ELF-1 (cell line): Measurements from ENCODE around the gene SUGCT.
"Not testable (repeated sequence)": the region's sequence is repeated elsewhere in the genome, so short reads cannot be mapped to it uniquely, and the experiment has no call there.

Source experiments
- DNase-seq: peaks from one replicate; pipeline ENCODE4 v3.0.0-alpha.2; 2016; ENCODE audit warnings: low read depth, low spot score

SUGCT gene

DNA sequence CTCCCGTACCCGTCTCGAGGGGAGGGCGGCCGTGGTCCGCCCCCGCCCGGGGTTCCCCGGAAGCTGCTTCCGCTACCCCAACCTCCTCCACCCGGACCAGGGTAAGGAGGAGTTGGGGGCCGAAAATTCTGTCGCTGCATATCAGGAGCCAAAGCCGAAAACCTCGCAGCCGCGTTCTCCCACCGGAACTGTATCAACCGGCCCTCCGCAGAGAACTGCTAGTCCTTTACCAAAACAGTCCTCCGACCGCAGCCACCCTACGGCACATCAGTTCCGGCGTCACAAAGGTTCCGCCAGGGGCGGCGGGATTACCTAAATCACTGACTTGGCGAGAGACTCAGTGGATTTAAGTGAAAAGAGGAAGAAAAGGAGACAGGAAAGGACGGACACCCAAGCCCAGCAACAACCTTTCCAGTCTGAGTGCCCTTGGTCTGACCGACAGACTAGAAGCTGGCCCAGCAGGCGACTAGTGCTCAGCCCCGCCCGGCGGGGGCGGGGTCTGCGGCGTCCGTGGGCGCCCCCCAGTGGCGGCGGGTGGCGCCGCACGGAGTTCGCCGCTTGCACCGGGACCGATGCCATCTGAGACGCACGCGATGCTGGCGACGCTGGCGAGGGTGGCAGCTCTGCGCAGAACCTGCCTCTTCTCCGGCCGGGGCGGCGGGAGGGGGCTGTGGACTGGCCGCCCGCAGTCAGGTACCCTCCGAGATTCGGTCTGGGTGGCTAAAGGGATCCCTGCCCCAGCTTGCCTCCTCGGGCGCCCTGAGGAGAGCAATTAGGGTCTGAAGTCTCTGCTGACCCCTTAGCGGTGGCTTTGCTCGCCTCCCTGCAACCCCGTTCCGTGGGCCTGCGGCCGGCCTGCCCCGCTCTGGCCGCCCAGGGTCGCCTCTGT lies at the start of gene SUGCT, which contains the start of gene MPLKIP:
TSS of gene SUGCT (plus strand) at position 578 of the 889 bp plus-strand sequence.
TSS of gene MPLKIP (minus strand) at position 195 of the 889 bp plus-strand sequence. CDS start at position 140, 55 bp downstream.
- DNase-seq: peak; percentile 97

DNA sequence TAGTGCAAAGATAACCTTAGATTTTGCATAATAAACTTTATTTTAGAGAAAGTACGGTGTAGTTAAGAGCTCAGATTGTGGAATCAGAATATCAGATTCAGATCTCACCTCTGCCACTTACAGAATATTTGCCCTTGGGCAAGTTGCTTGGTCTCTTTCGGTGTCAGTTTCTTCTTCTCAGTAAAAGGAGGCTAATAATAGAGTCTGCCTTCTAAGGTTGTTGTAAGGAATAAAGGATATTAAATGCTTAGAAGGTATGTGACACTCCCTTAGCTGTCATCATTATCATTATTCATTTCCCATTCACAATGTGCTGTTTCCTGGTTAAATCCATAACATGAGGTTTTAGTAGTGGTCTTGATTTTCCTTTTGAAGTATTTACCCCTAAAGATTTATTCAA lies 42.6 kb upstream of the SUGCT start:
- DNase-seq: no peak

DNA sequence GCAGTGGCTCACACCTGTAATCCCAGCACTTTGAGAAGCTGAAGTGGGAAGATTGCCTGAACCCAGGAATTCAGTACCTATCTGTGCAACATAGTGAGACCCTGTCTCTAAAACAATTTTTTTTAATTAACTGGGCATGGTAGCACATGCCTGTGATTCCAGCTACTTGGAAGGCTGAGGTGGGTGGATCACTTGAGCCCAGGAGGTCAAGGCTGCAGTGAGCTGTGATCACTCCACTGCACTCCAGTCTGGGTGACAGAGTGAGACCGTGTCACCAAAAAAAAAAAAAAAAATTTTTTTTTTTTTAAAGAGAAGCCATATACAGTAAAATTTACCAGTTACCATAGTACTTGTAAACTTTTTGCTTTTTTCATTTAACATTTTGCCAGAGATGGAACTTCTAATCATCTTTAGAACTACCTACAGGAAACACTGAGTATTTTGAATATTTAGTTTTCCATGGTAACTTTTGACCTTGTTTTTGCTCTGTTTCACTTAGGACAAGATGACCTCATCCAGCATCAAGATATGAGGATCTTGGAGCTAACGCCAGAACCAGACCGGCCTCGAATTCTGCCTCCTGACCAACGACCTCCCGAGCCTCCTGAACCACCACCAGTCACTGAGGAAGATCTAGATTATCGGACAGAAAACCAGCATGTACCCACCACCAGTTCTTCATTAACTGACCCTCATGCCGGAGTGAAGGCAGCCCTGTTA lies 41.0 kb upstream of the SUGCT start:
- no peak for DNase-seq

DNA sequence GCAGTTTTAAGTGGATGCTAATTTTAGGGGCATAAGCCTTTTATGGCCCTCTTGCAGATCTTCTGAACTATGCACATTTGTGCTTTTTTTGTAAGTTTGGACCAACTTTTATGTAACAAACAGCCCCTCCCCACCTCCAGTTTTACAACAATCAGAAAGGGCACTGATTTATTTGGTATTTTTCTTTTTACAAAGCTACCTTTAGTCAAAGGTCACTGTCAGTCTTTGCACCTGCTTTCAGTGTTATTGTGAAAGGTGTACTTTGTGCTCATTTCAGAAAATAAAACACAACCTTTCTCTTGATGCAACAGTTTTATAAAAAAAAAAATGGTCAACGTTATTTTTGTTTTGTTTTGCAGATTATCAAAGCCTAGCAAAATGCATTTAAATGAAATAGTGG lies 39.6 kb upstream of the SUGCT start:
- DNase-seq: no peak

DNA sequence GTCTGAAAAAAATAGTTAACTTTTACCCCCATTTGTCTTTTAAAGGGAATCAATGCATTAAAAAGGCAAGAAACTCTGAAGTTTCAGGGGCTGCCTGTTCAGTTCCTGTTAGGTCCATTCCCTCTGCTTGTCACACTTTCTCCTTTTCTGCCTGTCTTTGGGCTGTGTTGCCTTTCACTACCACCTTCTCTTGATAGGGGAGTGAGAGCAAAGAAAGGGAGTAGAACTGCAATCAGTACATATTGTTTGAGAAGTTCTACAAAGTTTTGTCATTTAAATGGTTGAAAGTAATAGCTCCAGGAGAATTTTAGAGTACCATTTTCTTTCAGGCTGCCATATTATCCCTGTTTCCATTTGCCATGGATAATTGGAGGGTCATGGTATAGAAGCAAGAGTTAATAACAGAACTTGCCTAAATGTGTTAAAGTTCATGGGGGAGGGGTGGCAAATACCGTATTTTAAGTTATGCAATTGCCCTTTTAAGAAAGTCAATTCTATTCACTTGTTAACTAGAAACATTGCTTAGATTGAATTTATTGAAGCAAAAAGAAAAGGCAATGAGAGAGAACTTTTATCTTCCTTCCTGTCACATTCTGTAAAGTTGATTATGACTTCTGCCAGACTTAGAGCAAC lies 39.0 kb upstream of the SUGCT start:
- no peak for DNase-seq

DNA sequence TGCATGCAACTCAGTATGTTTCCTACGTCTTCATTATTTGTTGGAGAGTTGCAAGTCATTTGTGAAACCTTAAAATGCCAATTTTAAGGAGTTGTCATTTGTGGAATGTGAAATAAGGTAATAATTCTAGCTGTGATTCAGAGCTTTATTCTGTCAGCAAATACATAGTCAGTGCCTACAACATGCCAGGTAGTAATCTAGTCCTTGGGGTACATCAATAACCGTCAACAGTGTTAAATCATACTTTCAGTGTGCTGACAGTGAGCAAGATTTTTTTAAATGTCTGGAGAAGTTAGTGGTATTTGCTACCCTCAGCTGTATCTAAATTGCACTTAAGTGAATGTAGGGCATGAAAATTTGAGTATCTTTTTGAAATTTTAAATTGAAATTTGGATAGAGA lies 37.1 kb upstream of the SUGCT start:
- no peak for DNase-seq

DNA sequence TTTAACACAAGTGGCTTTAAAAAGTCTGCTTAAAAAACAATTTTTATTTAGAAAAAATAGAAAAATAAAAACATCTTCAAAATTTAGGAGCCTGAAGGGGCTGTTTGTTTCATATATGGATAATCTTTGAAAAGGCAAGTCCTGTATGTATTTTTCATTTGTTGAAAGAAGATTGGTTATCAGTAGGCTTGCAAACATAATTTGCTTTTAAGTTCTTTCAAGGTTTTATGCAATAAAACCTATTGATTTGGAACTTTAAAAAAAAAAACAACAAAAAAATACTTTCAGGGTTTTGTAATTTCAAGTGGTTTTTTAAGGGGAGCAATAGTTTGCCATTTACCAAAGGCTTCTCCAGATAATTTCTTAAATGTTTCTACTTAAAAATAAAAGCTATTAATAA lies 36.0 kb upstream of the SUGCT start:
- no peak for DNase-seq

DNA sequence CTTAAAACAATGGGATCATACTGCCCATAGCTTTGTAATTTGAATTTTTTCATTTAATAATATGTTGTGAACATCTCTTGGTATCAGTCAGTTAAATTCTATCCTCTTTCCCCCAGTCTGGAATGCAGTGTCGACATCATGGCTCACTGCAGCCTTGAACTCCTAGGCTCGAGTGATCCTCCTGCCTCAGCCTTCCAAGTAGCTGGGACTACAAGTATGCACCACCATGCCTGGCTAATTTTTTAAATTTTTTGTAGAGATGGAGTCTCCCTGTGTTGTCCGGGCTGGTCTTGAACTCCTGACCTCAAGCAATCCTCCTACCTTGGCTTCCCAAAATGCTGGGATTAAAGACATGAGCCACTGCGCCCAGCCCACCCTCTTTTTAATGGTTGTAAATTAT lies 35.0 kb upstream of the SUGCT start:
- no peak for DNase-seq

DNA sequence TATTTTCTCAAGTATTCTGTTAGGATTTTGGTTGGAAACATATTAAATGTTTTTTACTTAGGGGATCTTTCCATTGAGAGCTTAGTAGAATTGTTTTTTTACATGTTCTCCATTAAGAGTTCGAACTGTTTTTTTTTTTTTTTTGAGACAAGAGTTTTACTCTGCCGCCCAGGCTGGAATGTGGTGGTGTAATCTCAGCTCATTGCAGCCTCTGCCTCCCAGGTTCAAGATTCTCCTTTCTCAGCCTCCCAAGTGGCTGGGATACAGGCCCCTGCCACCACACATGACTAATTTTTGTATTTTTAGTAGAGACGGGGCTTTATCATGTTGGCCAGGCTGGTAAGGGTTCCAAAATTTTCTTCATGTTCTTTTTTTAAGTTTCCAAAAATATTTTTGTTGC lies 33.6 kb upstream of the SUGCT start:
- DNase-seq: no peak

DNA sequence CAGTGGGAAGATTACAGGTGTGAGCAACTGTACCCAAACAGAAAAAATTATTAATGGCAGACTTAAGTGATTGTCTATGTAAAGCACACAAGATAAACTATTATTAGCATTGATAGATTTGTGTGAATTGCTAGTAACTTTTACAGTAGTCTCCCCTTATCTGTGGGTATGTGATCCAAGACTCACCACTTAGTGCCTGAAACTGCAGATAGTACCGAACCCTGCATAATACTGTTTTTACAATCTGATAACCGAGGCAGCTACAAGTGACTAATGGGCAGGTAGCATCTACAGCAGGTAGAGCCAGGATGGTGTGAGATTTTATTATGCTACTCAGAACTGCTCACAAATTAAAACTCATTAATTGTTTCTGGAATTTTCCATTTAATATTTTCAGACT lies 31.9 kb upstream of the SUGCT start:
- no peak for DNase-seq

DNA sequence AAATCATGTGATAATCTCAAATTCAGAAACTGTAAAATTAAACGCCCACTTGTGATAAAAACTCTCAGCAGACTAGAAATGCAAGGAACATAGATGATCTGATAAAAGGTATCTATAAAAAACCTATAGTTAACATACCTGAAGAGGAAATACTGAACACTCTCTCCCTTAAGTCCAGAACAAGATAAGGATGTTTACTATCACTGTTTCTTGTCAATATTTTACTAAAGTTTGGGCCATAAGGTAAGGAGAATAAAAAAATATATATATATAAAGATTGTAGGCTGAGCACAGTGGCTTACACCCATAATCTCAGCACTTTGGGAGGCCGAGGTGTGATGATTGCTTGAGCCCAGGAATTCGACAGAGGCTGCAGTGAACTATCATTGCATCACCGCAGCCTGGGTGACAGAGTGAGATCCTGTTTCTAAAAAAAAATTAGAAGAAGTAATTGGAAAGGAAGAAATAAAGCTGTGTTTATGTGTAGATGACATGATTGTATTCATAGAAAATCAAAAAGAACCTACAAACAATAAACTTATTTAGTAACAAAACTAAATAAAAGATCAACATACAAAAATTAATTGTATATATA lies 28.8 kb upstream of the SUGCT start:
- no peak for DNase-seq

DNA sequence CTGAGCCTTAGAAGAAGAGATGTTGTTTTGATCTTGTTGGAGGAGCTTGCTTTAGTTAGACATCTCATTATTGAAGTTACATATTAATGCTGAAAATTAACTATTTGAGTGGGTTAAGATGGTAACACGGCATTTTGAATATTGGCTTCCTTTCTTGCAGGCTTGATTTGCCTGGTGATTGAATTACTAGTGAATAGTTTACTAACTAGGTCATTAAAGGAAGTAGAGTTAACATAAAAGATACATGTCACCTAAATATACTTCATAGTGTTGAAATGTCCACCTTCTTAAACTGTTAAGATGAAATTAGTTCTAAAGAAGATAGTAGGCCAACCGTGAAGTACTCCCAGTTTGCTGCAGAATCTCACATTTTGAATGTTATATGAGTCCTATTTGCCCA lies 18.9 kb upstream of the SUGCT start:
- no peak for DNase-seq

DNA sequence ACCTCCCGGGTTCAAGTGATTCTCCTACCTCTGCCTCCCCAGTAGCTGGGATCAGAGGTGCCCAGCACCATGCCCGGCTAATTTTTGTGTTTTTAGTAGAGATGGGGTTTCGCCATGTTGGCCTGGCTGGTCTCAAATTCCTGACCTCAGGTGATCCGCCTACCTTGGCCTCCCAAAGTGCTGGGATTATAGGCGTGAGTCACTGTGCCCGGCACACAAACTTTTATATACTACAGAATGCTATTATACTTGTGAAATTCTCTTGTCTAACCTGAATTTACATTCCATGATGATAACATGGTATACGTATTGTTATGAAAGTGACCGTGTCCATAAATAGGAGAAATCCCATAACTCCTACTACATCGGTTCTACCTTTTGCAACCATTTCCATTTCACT lies 17.6 kb upstream of the SUGCT start:
- DNase-seq: not testable (repeated sequence)

DNA sequence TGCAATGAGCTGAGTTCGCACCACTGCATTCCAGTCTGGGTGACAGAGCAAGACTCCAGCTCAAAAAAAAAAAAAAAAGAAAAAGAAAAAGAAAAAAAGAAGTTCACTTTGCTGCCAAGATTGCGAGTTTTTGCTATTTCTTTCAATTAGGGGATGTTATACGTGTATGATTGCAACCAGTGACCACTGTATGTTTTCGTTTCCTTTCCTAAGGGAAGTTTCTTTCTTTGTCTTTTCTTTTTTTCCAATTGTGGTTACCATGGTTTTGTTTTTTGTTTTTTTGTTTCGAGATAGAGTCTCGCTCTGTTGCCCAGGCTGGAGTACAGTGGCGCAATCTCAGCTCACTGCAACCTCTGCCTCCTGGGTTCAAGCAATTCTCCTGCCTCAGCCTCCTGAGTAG lies 16.6 kb upstream of the SUGCT start:
- DNase-seq: not testable (repeated sequence)

DNA sequence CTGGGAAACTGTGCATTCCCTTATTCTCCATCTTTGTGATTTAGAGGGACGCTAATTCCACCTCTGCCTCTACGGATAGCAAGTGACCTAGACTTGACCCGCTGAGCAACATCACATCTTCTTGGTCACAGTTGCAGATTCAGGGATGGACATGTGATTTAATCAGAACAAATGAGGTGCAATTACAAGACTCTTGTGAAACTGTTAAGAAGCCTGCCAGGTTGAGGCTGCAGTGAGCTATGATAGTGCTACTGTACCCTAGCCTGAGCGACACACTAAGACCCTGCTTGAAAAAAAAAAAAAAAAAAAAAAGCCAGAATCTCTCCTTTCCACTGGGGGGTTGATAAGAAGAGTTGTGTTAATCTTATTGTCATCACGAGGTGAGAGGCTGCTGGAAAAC lies 14.8 kb upstream of the SUGCT start:
- DNase-seq: no peak

DNA sequence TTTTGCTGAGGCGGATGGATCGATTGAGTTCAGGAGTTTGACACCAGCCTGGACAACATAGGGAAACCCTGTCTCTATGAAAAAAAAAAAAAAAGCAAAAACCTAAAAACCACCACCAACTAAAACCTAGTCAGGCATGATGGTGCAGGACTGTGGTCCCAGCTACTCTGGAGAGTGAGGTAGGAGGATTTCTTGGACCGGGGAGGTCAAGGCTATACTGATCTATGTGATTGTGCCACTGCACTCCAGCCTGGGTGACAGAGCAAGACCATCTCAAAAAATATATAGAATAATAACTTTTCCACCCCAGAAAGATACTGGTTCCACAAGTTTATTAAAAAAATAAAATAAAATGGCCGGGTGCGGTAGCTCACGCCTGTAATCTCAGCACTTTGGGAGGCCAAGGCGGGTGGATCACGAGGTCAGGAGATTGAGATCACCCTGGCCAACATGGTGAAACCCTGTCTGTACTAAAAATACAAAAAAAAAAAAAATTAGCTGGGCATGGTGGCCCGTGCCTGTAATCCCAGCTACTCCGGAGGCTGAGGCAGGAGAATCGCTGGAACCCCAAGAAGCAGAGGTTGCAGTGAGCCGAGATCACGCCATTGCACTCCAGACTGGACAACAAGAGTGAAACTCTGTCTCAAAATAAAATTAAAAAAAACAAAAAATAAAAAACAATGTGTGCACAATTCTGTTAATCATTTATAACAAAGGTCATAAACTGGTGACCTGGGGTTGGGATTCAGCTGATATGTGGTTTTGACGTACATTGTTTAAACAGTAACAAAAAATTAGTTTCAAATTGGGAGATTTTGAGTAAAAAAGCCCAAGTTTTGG lies 12.5 kb upstream of the SUGCT start:
- DNase-seq: not testable (repeated sequence)

DNA sequence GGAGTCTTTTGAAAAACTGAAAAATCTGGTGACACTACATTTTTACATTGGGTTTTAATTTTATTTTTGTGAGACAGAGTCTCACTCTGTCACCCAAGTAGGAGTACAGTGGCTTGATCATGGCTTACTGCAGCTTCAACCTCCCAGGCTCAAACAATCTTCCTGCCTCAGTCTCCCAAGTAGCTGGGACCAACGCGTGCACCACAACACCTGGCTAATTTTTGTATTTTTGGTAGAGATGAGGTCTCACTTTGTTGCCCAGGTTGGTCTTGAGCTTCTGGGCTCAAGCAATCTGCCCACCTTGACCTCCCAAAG lies 11.9 kb upstream of the SUGCT start:
- no peak for DNase-seq

DNA sequence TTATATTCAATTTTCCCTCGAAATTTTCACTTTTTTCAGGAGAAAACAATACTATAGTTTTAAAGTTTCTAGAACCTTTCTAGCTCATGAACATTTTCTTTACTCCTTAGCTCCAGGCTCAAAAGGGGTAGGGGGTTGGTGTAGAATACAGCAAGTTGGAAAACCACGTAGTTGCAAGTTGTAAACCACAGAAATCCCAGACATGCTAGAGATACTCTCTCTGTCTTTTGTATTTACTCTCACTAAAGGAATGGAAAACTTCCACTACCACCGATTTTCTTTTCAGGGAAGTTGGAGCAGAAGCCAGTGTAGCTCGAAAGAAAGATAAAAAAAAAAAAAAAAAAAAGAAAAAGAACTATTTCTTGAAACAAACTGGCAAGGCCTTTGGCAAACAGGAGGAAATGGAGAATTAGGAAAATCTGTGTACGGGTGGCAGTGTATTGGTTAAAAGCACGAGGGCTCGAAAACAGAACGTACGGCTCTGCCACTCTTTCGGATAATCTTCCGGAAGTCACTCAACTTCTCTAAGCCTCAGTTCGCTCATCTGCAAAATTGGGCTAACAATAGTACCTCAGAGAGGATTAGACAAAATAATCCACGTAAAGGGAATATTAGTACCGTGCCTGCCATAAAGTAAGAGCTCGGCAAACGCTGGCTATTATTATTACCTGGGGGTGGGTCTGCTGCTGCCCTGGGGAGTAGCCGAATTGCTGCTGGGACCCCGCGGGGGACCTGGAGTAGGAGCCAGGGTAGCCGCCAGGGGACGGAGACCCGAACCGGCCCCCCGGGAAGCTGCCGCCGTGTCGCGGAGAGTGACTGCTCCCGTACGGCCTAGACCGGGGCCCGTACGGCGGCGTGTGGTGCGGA lies 1.0 kb upstream of the SUGCT start:
- DNase-seq: no peak

DNA sequence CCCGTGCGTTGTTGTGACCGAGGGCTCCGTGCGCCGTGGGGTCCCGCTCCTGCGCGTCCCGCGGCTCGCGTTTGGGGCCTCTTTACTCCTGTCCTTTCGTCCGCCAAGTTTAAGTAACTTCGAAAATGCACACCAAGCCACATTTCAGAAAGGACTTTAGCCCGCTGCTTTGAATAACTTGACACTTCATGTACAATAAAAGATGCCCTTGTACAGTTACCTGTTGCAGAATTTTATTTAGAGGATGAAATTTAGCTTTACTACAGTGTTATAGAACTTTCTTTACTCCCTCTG lies 459 bp downstream of the SUGCT start:
- no peak for DNase-seq

DNA sequence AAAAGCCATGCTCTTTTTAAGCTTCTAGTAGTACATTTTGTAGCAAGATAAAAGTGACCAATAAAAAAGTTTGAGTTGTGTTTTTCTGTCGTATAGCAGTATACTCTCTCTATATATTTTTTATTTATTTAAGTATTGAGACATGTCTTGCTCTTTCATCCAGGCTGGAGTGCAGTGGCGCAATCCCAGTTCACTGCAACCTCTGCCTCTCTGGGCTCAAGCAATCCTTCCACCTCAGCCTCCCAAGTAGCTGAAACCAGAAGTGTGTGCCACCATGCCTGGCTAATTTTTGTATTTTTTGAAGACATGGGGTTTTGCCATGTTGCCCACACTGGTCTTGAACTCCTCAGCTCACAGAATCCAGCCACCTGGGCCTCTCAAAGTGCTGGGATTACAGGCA lies 2.8 kb downstream of the SUGCT start:
- DNase-seq: no peak

DNA sequence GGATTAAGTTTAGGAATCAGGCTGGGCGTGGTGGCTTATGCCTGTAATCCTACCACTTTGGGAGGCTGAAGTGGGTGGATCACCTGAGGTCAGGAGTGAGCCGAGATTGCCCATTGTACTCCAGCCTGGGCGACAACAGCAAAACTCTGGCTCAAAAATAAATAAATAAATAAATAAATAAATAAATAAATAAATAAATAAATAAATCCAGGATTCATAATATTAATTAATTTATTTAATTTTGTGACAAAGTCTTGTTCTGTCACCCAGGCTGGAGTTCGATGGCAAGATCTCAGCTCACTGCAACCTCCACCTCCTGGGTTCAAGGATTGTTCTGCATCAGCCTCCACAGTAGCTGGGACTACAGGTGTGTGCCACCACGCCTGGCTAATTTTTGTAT lies 4.2 kb downstream of the SUGCT start:
- DNase-seq: no peak
